Kidney epithelial cell (primary cell): ENCODE results near the gene PLA2G5. TPM values are rescaled to one million over a fixed set of nuclear protein-coding genes. Genes with fewer than 3 reads are reported as not detected.

Experiments used
- DNase-seq: peaks from one replicate; pipeline ENCODE4 v3.0.0-alpha.2; 2010; ENCODE audit warnings: low read depth
- H3K27me3 ChIP-seq: 2 replicates; pipeline ENCODE4 v1.6.0; 2011; ENCODE audit warnings: low read length; ENCODE audit not compliant: control insufficient read depth, insufficient read depth
- H3K36me3 ChIP-seq: 2 replicates; pipeline ENCODE4 v1.5.1; 2011; ENCODE audit warnings: low read length; ENCODE audit not compliant: control insufficient read depth, insufficient read depth
- H3K4me3 ChIP-seq: 2 replicates; pipeline ENCODE4 v1.5.1; 2011; ENCODE audit warnings: low read depth, mild to moderate bottlenecking, control low read depth, low read length
- total RNA-seq: library from RNA; depleted of rRNA; stranded (reverse); fragments of >200 nt; gene quantifications from 2 replicates; pipeline ENCODE4 v1.2.3, GENCODE V29; 2015
- TF ChIP-seq, protein P1 (sequence below): IDR thresholded peaks from 2 replicates; pipeline ENCODE4 v1.5.1; 2011; ENCODE audit warnings: mild to moderate bottlenecking, moderate library complexity, low read length, control low read depth, inconsistent platforms; ENCODE audit not compliant: insufficient read depth, poor library complexity, severe bottlenecking

The PLA2G5 gene
- total RNA-seq, 1 donor from 2014 or later: not detected

DNA sequence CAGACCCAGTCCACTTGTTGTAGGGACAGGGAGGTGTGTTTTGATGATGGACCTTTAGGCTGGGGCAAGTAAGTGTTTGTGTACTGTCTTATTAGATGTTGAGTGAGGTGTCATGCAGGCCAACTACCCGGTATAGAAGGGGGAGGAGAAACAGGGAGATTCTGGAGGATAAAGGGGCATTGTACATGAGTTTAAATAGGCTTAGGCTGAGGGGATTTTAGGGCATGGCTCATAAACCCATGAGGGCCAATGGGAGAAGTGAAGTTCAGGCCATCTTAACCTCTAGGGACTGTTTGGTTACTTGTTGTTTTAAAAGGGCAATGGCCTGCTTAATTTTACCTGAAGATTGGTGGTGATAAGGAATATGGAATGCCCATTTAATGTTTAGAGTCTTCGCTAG is 38.2 kb upstream of the PLA2G5 start:
- no peak for DNase-seq
- Histone ChIP-seq H3K4me3 (no peak overlapping the region), H3K36me3 (no peaks in the 10 kb centered on the region), H3K27me3 (no peaks in the 10 kb centered on the region)
- TF ChIP-seq, protein P1, sequence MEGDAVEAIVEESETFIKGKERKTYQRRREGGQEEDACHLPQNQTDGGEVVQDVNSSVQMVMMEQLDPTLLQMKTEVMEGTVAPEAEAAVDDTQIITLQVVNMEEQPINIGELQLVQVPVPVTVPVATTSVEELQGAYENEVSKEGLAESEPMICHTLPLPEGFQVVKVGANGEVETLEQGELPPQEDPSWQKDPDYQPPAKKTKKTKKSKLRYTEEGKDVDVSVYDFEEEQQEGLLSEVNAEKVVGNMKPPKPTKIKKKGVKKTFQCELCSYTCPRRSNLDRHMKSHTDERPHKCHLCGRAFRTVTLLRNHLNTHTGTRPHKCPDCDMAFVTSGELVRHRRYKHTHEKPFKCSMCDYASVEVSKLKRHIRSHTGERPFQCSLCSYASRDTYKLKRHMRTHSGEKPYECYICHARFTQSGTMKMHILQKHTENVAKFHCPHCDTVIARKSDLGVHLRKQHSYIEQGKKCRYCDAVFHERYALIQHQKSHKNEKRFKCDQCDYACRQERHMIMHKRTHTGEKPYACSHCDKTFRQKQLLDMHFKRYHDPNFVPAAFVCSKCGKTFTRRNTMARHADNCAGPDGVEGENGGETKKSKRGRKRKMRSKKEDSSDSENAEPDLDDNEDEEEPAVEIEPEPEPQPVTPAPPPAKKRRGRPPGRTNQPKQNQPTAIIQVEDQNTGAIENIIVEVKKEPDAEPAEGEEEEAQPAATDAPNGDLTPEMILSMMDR: no peak

GRCh38 chr1:20032425-20032824 is 37.6 kb upstream of the PLA2G5 start:
- Histone ChIP-seq H3K27me3 (no peaks in the 10 kb centered on the region), H3K4me3 (no peak overlapping the region), H3K36me3 (no peaks in the 10 kb centered on the region)
- TF ChIP-seq, protein P1: no peak
- DNase-seq: no peak

DNA sequence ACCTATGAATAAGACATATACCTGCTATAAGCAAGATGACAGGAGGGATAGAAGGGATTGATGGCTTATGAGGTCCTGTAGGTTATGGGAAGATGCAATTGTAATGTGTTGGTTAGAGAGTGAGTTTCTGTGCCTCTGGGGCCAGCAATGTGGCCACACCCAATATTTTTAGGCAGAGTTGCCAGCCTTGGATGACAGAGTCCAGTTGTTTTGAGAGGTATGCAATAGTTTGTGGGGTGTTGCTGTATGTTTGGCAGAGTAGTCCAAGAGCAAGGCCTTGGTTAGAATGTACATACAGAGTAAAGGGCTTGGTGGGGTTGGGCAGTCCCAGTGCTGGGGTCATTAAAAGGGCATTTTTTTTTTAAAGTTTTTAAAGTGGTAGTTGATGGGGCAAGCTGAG is 36.6 kb upstream of the PLA2G5 start:
- Histone ChIP-seq H3K27me3 (no peaks in the 10 kb centered on the region), H3K36me3 (no peaks in the 10 kb centered on the region), H3K4me3 (no peak overlapping the region)
- DNase-seq: no peak
- TF ChIP-seq, protein P1: no peak

GRCh38 chr1:20035114-20035513 is 34.9 kb upstream of the PLA2G5 start:
- no peak overlapping the region for H3K4me3 ChIP-seq
- no peak for DNase-seq
- TF ChIP-seq, protein P1: no peak
- no peaks in the 10 kb centered on the region for H3K36me3 ChIP-seq
- no peaks in the 10 kb centered on the region for H3K27me3 ChIP-seq

DNA sequence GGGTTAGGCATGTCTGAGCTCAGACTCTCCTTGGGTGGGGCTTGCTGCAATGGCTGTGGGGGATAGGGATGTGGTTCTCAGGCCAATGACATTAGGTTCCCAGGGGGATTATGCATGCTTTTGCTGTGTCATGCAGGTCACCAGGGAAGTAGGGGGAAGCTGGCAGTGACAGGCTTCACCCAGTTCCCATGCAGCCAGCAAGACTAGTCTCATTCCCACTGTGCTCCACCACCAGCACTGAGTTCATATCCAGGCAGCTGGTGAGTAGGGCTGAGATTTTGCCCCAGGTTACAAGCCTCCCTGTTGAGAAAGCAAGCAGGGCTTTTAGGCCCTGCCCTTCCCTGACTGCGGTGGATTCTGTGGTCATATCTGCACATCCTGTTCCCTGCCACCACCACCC is 32.1 kb upstream of the PLA2G5 start:
- no peak for DNase-seq
- Histone ChIP-seq H3K4me3 (no peak overlapping the region), H3K36me3 (no peaks in the 10 kb centered on the region), H3K27me3 (no peaks in the 10 kb centered on the region)
- TF ChIP-seq, protein P1: no peak

DNA sequence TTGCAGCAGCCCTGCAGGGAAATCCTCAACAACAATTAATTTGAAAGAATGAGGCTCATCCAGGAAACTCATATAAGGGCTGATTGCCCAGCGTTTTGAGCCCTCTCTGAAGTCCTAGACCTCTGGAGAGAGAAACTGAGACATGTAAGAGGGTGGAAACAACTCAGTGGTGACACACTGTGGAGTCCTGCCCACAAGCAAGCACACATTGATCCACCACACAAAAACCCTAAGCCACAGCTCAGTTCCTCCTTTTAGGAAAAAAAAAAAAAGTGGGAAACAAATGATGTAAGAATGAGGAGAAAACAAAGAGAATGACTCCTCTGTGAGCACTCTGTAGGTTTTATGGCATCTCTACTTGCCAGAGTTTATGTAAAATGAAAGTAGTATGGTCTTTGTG is 22.9 kb upstream of the PLA2G5 start:
- no peak for DNase-seq
- Histone ChIP-seq H3K36me3 (no peaks in the 10 kb centered on the region), H3K4me3 (no peak overlapping the region), H3K27me3 (no peaks in the 10 kb centered on the region)
- TF ChIP-seq, protein P1: no peak
